ENCODE measurements around the gene DNAJB6. TPM values are rescaled to one million over a fixed set of nuclear protein-coding genes. Genes with fewer than 3 reads are reported as not detected.
A peak's percentile ranks its signal among the peaks of the same experiment; 100 is the strongest.

Gene DNAJB6
- total RNA-seq, 2 experiments from 2014 or later = 67.8 to 80.6 TPM

GRCh38 chr7:157429001-157429679 lies 92.3 kb downstream of the DNAJB6 start:
- no peak for TF ChIP-seq CTCF (IDR thresholded peaks at IDR 0.05)
- CTCF ChIA-PET = interaction anchor here (0.7 kb wide), 1 partner anchor 42 kb away, joined by 3 read pairs; no protein-coding TSS in a partner anchor
- ATAC-seq (peak; percentile 10), DNase-seq (no peak)
- no peaks in the 10 kb centered on the region for H3K27me3 Mint-ChIP-seq
- POLR2A ChIA-PET = no interaction called here
- no peak overlapping the region for H3K4me3 Mint-ChIP-seq
- H3K9me3 Mint-ChIP-seq = no peaks in the 10 kb centered on the region
- H3K27ac Mint-ChIP-seq = no peak overlapping the region
- intact Hi-C loops (cut with micrococcal nuclease) = no loop called here
- H3K4me1 Mint-ChIP-seq (ENCODE audit: low read depth) = peaks cover 13% of the 10 kb centered on the region
- no peaks in the 10 kb centered on the region for H3K36me3 Mint-ChIP-seq (ENCODE audit: low read depth)

- ATAC-seq = peak; percentile 40
- no peaks in the 10 kb centered on the region for H3K27me3 Mint-ChIP-seq
- H3K4me3 Mint-ChIP-seq = no peak overlapping the region
- no peak for TF ChIP-seq CTCF (IDR thresholded peaks at IDR 0.05)
- intact Hi-C loops (cut with micrococcal nuclease) = loop anchor here (10.0 kb wide), 1 partner anchor 445 kb away; no protein-coding TSS in a partner anchor
- DNase-seq = no peak
- H3K36me3 Mint-ChIP-seq (ENCODE audit: low read depth) = no peaks in the 10 kb centered on the region
- H3K9me3 Mint-ChIP-seq = no peaks in the 10 kb centered on the region
- peaks cover 13% of the 10 kb centered on the region for H3K4me1 Mint-ChIP-seq (ENCODE audit: low read depth)
- ChIA-PET POLR2A (no interaction called here), CTCF (interaction anchor here (0.7 kb wide), 1 partner anchor 43 kb away, joined by 3 read pairs; no protein-coding TSS in a partner anchor)
- no peak overlapping the region for H3K27ac Mint-ChIP-seq
Observed at GRCh38 chr7:157429680-157430224, 92.9 kb downstream of the DNAJB6 start.

- TF ChIP-seq CTCF (IDR thresholded peaks at IDR 0.05) = no peak
- DNase-seq (no peak), ATAC-seq (no peak)
- Mint-ChIP-seq H3K27ac (no peak overlapping the region), H3K36me3 (ENCODE audit: low read depth) (no peaks in the 10 kb centered on the region), H3K9me3 (no peaks in the 10 kb centered on the region), H3K27me3 (no peaks in the 10 kb centered on the region), H3K4me1 (ENCODE audit: low read depth) (peaks cover 13% of the 10 kb centered on the region), H3K4me3 (no peak overlapping the region)
- POLR2A ChIA-PET = interaction anchor here (0.6 kb wide), 1 partner anchor 273 kb away, joined by 3 read pairs; no protein-coding TSS in a partner anchor
- intact Hi-C loops (cut with micrococcal nuclease) = loop anchor here (10.0 kb wide), 1 partner anchor 444 kb away; no protein-coding TSS in a partner anchor
- CTCF ChIA-PET = no interaction called here
Observed at GRCh38 chr7:157430721-157431120, 93.9 kb downstream of the DNAJB6 start.

DNA sequence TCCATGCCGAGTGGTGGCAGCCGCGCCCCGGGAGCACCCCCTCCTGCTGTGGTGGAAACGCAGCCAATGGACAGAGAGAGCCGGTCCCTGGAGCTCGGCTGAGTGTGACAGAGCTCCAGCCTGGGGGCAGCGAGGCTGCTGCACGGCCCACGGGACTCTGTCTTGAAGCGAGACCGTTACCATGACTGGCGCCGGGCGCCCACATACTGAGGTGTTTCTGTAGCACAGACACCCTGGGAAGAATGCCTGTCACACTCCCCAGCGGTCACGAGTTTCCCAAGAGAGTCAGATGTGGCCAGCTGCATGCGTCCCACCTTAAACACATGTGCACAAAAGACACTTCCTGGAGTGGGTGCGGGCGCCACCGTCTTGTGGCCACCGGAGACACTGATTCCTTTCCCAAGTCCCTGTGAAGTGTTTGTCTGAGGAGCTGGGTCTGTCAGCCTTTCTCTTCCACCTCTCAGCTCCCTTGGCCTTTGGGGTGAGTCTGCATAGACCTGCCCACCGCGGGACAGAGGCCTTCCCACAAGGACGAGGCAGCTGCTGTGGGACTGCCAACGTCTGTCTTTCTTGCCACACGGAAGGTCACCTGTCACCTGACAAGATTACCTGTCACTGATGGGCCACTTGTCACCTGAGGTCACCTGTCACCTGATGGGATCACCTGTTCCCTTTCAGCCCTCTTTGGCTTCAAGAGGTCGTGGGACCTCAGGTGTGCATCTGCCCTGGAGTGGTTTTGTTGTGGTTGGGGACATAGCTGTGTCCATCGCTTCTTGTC lies 94.6 kb downstream of the DNAJB6 start:
- no peak for DNase-seq
- Mint-ChIP-seq H3K27me3 (no peaks in the 10 kb centered on the region), H3K4me3 (no peak overlapping the region), H3K4me1 (ENCODE audit: low read depth) (peaks cover 13% of the 10 kb centered on the region), H3K27ac (no peak overlapping the region), H3K9me3 (no peaks in the 10 kb centered on the region), H3K36me3 (ENCODE audit: low read depth) (no peaks in the 10 kb centered on the region)
- intact Hi-C loops (cut with micrococcal nuclease) = loop anchor here (10.0 kb wide), 1 partner anchor 443 kb away; no protein-coding TSS in a partner anchor
- ATAC-seq = no peak
- POLR2A ChIA-PET = interaction anchor here (0.6 kb wide), 1 partner anchor 273 kb away, joined by 3 read pairs; no protein-coding TSS in a partner anchor
- CTCF ChIA-PET = interaction anchor here (1.2 to 1.3 kb wide), 2 partner anchors 43 to 923 kb away, joined by 3 read pairs; no protein-coding TSS in a partner anchor
- no peak for TF ChIP-seq CTCF (IDR thresholded peaks at IDR 0.05)
